ENCODE results near the gene DTD1. TPM values are rescaled to one million over a fixed set of nuclear protein-coding genes. Genes with fewer than 3 reads are reported as not detected.
A peak's percentile ranks its signal among the peaks of the same experiment; 100 is the strongest.

The DTD1 gene
- total and polyA plus RNA-seq, 2 of the 13 experiments (the other 11 are each of a cell fraction or from before 2014, with no cell fraction given) = 41.2 to 79.3 TPM

GRCh38 chr20:18587665-18588573, at the start of gene DTD1 (continued):
- TF ChIP-seq ZNF776 (CRISPR knock-in tag; IDR thresholded peaks at IDR 0.05) (peak; percentile 97), ZNF777 (CRISPR knock-in tag; IDR thresholded peaks at IDR 0.05) (peak; percentile 69; the same call in 1 of the 2 replicates), LRRFIP1 (CRISPR knock-in tag; conservative IDR thresholded peaks at IDR 0.05) (no peak), ZNF773 (CRISPR knock-in tag; IDR thresholded peaks at IDR 0.05; ENCODE audit: borderline replicate concordance) (peak; percentile 86; the same call in 1 of the 2 replicates), ZNF83 (CRISPR knock-in tag; IDR thresholded peaks at IDR 0.05; ENCODE audit: borderline replicate concordance) (0 out of 2 replicates have a peak, but pooled peaks have one; percentile 48), ZBTB7B (CRISPR knock-in tag; IDR thresholded peaks at IDR 0.05) (0 out of 2 replicates have a peak, but pooled peaks have one; percentile 54), ZMYM2 (CRISPR knock-in tag; IDR thresholded peaks at IDR 0.05) (peak; percentile 66; the same call in 1 of the 2 replicates), KDM2A (CRISPR knock-in tag; IDR thresholded peaks at IDR 0.05; ENCODE audit: borderline replicate concordance, low read depth) (peak; percentile 76; the same call in 1 of the 2 replicates), ZNF235 (CRISPR knock-in tag; IDR thresholded peaks at IDR 0.05; ENCODE audit: borderline replicate concordance) (peak; percentile 89), E2F5 (CRISPR knock-in tag; conservative IDR thresholded peaks at IDR 0.05) (peak; percentile 73), TFDP2 (CRISPR knock-in tag; IDR thresholded peaks at IDR 0.05) (peak; percentile 52), ZNF281 (CRISPR knock-in tag; IDR thresholded peaks at IDR 0.05; ENCODE audit: borderline replicate concordance) (0 out of 2 replicates have a peak, but pooled peaks have one; percentile 5), ESRRA (CRISPR knock-in tag; IDR thresholded peaks at IDR 0.05; ENCODE audit: low read depth) (0 out of 2 replicates have a peak, but pooled peaks have one; percentile 53), ZNF564 (CRISPR knock-in tag; IDR thresholded peaks at IDR 0.05) (peak; percentile 31), MEF2D (CRISPR knock-in tag; IDR thresholded peaks at IDR 0.05) (peak; percentile 59; the same call in 1 of the 2 replicates), TMF1 (CRISPR knock-in tag; IDR thresholded peaks at IDR 0.05; ENCODE audit: low read depth) (peak; percentile 93), SMAD1 (CRISPR knock-in tag; IDR thresholded peaks at IDR 0.05; ENCODE audit: borderline replicate concordance, low read depth) (0 out of 2 replicates have a peak, but pooled peaks have one; percentile 19)
